MCF 10A (cell line): Measurements from ENCODE around the gene BEST3. TPM values are rescaled to one million over a fixed set of nuclear protein-coding genes. Genes with fewer than 3 reads are reported as not detected.
"Not testable (repeated sequence)": the region's sequence is repeated elsewhere in the genome, so short reads cannot be mapped to it uniquely, and the experiment has no call there.

Source experiments
- BruUV-seq: library from RNA; stranded (reverse); fragments of 400-500 nt; replicated peaks from 2 replicates; lab custom pipeline; 2021; lab: Mats Ljungman, UMichigan
- CTCF ChIA-PET: fragments of 300-600 bp; sonication (Branson Sonifier 250); formaldehyde crosslinking; extraction: SDS; loops from one replicate; lab custom pipeline; 2021; ENCODE audit warnings: antibody characterized with exemption, inconsistent platforms; lab: Yijun Ruan, JAX
- POLR2A ChIA-PET: fragments of 300-600, 350-650 bp; sonication (Branson Sonifier 250); formaldehyde crosslinking; extraction: SDS; loops from one replicate; lab custom pipeline; 2020; ENCODE audit warnings: antibody characterized with exemption, inconsistent platforms; lab: Yijun Ruan, JAX
- DNase-seq: peaks from one replicate; pipeline ENCODE4 v3.0.0-alpha.2; 2018; ENCODE audit not compliant: unreplicated experiment
- H3K27ac Mint-ChIP-seq: one replicate; pipeline ENCODE4 v1.8.0; 2022; ENCODE audit warnings: mild to moderate bottlenecking, low read depth, mixed read lengths; ENCODE audit not compliant: unreplicated experiment
- H3K27me3 Mint-ChIP-seq: one replicate; pipeline ENCODE4 v1.8.0; 2022; ENCODE audit warnings: mixed read lengths; ENCODE audit not compliant: insufficient read depth, unreplicated experiment
- H3K36me3 Mint-ChIP-seq: one replicate; pipeline ENCODE4 v1.8.0; 2022; ENCODE audit warnings: mild to moderate bottlenecking, moderate library complexity, mixed read lengths; ENCODE audit not compliant: insufficient read depth, unreplicated experiment
- H3K4me1 Mint-ChIP-seq: one replicate; pipeline ENCODE4 v1.8.0; 2022; ENCODE audit warnings: mixed read lengths; ENCODE audit not compliant: insufficient read depth, unreplicated experiment
- H3K4me3 Mint-ChIP-seq: one replicate; pipeline ENCODE4 v1.8.0; 2022; ENCODE audit warnings: mild to moderate bottlenecking, moderate library complexity, mixed read lengths; ENCODE audit not compliant: unreplicated experiment
- H3K9me3 Mint-ChIP-seq: one replicate; pipeline ENCODE4 v1.8.0; 2022; ENCODE audit warnings: mixed read lengths; ENCODE audit not compliant: unreplicated experiment
- intact Hi-C: fragments of 100-400 bp; cut with micrococcal nuclease; formaldehyde crosslinking; loops from 2 replicates; pipeline ENCODE4 v1.14.1; 2022
- total RNA-seq: library from RNA; stranded (reverse); gene quantifications from 2 replicates; pipeline ENCODE4 v1.2.3, GENCODE V29; 2022
- TF ChIP-seq, protein P1 (sequence below): fragments of 200-600 bp; IDR thresholded peaks from one replicate; pipeline ENCODE4 v1.8.0; 2022; ENCODE audit warnings: antibody characterized with exemption, mild to moderate bottlenecking; ENCODE audit not compliant: unreplicated experiment

BEST3 gene
- total RNA-seq, 1 experiment from 2014 or later = 0.56 TPM

- intact Hi-C loops = no loop called here
- no TSS peak for BruUV-seq
- no peaks in the 10 kb centered on the region for H3K4me1 Mint-ChIP-seq
- TF ChIP-seq, protein P1, sequence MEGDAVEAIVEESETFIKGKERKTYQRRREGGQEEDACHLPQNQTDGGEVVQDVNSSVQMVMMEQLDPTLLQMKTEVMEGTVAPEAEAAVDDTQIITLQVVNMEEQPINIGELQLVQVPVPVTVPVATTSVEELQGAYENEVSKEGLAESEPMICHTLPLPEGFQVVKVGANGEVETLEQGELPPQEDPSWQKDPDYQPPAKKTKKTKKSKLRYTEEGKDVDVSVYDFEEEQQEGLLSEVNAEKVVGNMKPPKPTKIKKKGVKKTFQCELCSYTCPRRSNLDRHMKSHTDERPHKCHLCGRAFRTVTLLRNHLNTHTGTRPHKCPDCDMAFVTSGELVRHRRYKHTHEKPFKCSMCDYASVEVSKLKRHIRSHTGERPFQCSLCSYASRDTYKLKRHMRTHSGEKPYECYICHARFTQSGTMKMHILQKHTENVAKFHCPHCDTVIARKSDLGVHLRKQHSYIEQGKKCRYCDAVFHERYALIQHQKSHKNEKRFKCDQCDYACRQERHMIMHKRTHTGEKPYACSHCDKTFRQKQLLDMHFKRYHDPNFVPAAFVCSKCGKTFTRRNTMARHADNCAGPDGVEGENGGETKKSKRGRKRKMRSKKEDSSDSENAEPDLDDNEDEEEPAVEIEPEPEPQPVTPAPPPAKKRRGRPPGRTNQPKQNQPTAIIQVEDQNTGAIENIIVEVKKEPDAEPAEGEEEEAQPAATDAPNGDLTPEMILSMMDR = no peak
- ChIA-PET POLR2A (interaction anchor here (1.0 kb wide), 1 partner anchor 32 kb away, joined by 3 read pairs; no protein-coding TSS in a partner anchor), CTCF (interaction anchor here (0.6 to 0.8 kb wide), 2 partner anchors 33 to 641 kb away, joined by 3 to 4 read pairs; no protein-coding TSS in a partner anchor)
- no peaks in the 10 kb centered on the region for H3K36me3 Mint-ChIP-seq
- H3K27me3 Mint-ChIP-seq = no peaks in the 10 kb centered on the region
- no peak overlapping the region for H3K4me3 Mint-ChIP-seq
- H3K27ac Mint-ChIP-seq = no peak overlapping the region
- no peaks in the 10 kb centered on the region for H3K9me3 Mint-ChIP-seq
- DNase-seq = no peak
Observed at GRCh38 chr12:69672195-69672594, 26.9 kb downstream of the BEST3 start.

GRCh38 chr12:69671597-69671996, 27.5 kb downstream of the BEST3 start:
- BruUV-seq = no TSS peak
- POLR2A ChIA-PET = no interaction called here
- H3K4me3 Mint-ChIP-seq = no peak overlapping the region
- H3K36me3 Mint-ChIP-seq = no peaks in the 10 kb centered on the region
- CTCF ChIA-PET = interaction anchor here (0.8 kb wide), 1 partner anchor 32 kb away, joined by 4 read pairs; no protein-coding TSS in a partner anchor
- intact Hi-C loops = no loop called here
- DNase-seq = no peak
- no peak overlapping the region for H3K27ac Mint-ChIP-seq
- H3K4me1 Mint-ChIP-seq = no peaks in the 10 kb centered on the region
- no peaks in the 10 kb centered on the region for H3K9me3 Mint-ChIP-seq
- TF ChIP-seq, protein P1 = no peak
- H3K27me3 Mint-ChIP-seq = no peaks in the 10 kb centered on the region

- TF ChIP-seq, protein P1 = no peak
- intact Hi-C loops = no loop called here
- H3K9me3 Mint-ChIP-seq = no peaks in the 10 kb centered on the region
- no TSS peak for BruUV-seq
- H3K36me3 Mint-ChIP-seq = no peaks in the 10 kb centered on the region
- no peak for DNase-seq
- no peak overlapping the region for H3K27ac Mint-ChIP-seq
- no peak overlapping the region for H3K4me3 Mint-ChIP-seq
- no peaks in the 10 kb centered on the region for H3K4me1 Mint-ChIP-seq
- POLR2A ChIA-PET = no interaction called here
- no peaks in the 10 kb centered on the region for H3K27me3 Mint-ChIP-seq
- CTCF ChIA-PET = interaction anchor here (0.6 kb wide), 1 partner anchor 1122 kb away, joined by 3 read pairs; no protein-coding TSS in a partner anchor
Observed at GRCh38 chr12:69666798-69667197, 32.3 kb downstream of the BEST3 start.

DNA sequence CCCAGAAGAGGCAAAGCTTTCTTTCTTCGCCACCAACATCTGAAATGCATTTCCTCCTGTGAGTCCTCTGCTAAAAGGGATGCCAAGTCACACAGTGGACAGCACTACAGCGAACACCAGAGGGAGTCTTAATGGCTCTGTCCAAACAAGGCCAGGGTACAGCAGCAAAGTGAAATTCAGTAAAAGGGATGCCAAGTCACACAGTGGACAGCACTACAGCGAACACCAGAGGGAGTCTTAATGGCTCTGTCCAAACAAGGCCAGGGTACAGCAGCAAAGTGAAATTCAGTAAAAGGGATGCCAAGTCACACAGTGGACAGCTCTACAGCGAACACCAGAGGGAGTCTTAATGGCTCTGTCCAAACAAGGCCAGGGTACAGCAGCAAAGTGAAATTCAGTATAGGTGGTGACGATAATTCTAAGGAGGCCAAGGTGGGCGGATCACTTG, 34.1 kb downstream of the BEST3 start:
- intact Hi-C loops, DNase-seq, H3K9me3 Mint-ChIP-seq, H3K27ac Mint-ChIP-seq, H3K4me3 Mint-ChIP-seq, H3K27me3 Mint-ChIP-seq, POLR2A ChIA-PET, CTCF ChIA-PET, BruUV-seq, H3K4me1 Mint-ChIP-seq, H3K36me3 Mint-ChIP-seq: not testable (repeated sequence)
